Esophagus squamous epithelium (tissue), 4 donors: ENCODE measurements around the gene SYNGR2.

Experiments
- POLR2A ChIP-seq, 4 donors: fragments of 450-650 bp; IDR thresholded peaks; one replicate each; pipeline ENCODE4 v1.6.1; 2017; ENCODE audit warnings: antibody characterized with exemption in 4 of 4, mild to moderate bottlenecking in 4 of 4, moderate library complexity in 3 of 4
- TF ChIP-seq, protein P1 (sequence below), 6 experiments: fragments of 450-650 bp in 4 of 6; fragments of 200-600 bp in 2 of 6; sonication (generic) in 2 of 6; IDR thresholded peaks; one replicate each; pipeline ENCODE4 v1.5.1; 2016 to 2019; ENCODE audit warnings: antibody characterized with exemption in 6 of 6, mild to moderate bottlenecking in 4 of 6, moderate library complexity in 4 of 6

- TF ChIP-seq, protein P1, sequence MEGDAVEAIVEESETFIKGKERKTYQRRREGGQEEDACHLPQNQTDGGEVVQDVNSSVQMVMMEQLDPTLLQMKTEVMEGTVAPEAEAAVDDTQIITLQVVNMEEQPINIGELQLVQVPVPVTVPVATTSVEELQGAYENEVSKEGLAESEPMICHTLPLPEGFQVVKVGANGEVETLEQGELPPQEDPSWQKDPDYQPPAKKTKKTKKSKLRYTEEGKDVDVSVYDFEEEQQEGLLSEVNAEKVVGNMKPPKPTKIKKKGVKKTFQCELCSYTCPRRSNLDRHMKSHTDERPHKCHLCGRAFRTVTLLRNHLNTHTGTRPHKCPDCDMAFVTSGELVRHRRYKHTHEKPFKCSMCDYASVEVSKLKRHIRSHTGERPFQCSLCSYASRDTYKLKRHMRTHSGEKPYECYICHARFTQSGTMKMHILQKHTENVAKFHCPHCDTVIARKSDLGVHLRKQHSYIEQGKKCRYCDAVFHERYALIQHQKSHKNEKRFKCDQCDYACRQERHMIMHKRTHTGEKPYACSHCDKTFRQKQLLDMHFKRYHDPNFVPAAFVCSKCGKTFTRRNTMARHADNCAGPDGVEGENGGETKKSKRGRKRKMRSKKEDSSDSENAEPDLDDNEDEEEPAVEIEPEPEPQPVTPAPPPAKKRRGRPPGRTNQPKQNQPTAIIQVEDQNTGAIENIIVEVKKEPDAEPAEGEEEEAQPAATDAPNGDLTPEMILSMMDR (IDR thresholded peaks at IDR 0.05): peak in 1 of 6 experiments; percentile 1
- no peak for TF ChIP-seq POLR2A (IDR thresholded peaks at IDR 0.05)
Observed at GRCh38 chr17:78174870-78175642, 6.7 kb downstream of the SYNGR2 start.
